GM10847 (cell line): ENCODE measurements around the gene DACT3.

ENCODE experiments used
- POLR2A ChIP-seq: IDR thresholded peaks from 2 replicates; pipeline ENCODE4 v1.6.1; 2011; ENCODE audit not compliant: insufficient read length; ENCODE audit errors: extremely low read depth

Gene DACT3

DNA sequence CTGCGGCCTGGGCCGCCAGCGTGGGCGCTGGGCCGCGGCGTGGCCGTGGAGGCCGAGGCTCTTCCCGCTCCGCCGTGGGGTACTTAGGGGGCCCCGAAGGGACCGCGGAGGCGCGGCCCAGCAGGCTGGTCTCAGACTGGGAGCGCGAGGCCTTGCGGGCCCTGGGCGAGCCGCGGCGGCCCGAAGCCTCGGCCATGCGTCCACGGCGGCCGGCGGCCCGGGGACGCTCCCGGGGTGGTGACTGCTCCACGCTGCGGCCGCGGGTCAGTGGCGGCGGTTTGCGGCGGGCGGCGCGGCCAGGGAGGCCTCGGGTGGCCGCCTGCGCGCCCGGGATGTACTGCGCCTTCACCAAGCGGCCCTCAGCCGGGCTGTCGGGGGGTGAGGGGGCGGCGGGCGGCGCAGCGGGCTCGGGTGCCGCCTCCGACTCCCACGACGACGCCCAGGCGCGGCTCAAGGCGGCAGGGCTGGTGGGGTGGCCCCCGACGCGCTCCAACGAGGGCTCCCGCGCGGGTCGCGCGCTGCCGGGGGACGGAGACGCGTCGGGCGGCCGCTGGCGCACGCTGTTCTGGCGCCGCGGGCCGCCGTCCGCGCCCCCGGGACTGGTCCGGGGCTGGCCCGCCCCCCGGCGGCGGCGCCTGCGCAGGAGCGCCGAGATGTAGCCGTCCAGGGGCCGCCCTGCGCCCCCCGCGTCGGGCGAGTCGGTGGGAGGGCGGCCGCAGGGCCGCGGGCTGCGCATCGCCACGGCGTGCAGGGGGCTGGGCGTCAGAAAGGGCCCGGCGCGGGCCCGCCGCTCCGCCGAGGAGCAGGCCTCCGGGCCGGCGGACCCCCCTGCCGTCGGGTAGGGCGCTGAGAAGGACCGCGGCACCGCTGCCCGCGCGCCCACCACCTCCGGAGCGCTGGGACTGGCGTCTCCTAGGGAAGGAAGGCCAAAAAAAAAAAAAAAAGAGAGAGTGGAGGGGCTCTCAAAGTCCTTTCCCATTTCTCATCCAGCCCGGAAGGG lies 11.7 kb downstream of the DACT3 start:
- no peak for TF ChIP-seq POLR2A

DNA sequence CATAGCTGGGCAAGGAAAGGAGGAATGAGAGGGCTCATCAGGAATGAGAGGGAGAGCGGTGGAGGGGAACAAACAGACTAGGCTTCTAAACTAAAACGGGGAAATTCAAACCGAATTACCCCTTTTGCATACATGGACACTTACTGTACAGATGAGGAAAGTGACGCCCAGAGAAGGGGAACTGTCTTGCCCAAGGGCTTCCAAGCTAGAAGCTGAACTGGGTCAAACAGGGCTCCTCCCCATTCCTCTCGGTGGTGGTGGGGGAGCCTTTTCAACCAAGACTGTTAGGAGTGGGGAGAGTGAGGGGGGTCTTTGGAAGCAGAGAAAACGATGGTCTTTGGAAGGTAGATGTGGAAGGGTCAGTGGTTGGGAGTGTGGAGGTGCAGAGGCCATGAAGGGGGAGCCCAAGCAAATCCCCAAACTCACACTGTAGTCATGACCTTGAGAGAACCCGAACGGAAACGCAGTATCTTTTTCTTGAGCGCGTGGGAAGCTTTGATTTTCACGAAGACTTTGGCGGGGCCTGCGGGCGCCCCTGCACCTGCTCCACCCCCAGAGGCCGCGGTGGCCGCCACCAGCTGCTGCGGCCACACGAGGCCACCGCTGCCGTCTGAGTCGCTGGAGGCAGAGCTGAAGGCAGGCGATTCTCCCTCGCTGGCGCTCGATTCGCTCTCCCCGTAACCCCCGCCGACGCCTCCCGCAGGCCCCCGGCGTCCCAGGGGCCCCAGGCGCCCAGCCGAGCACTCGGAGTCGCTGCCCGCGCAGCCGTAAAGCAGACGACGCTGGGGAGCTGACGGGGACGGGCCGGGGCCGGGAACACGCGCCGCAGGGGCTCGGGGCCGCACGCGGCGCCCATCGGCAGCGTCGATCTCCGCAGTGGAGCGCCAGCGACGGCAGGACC lies 12.7 kb downstream of the DACT3 start:
- TF ChIP-seq POLR2A, result no peak

DNA sequence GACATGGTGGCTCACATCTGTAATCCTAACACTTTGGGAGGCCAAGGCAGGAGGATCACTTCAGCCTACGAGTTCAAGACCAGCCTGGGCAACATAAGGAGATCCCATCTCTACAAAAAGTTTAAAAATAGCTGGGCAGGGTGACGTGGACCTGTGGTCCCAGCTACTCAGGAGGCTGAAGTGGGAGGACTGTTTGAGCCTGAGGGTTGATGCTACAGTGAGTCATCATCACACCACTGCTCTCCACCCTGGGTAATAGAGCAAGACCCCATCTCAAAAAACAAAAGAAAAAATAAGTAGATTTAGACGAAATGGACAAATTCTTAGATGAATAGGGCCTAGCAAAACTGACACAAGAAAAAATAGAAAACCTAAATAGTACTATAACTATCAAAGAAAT lies 14.6 kb downstream of the DACT3 start:
- no peak for TF ChIP-seq POLR2A

- TF ChIP-seq POLR2A, result no peak
These were observed 16.3 kb downstream of the DACT3 start for GRCh38 chr19:46644720-46645119.

- no peak for TF ChIP-seq POLR2A
These were observed 20.3 kb downstream of the DACT3 start for GRCh38 chr19:46640656-46641055.

DNA sequence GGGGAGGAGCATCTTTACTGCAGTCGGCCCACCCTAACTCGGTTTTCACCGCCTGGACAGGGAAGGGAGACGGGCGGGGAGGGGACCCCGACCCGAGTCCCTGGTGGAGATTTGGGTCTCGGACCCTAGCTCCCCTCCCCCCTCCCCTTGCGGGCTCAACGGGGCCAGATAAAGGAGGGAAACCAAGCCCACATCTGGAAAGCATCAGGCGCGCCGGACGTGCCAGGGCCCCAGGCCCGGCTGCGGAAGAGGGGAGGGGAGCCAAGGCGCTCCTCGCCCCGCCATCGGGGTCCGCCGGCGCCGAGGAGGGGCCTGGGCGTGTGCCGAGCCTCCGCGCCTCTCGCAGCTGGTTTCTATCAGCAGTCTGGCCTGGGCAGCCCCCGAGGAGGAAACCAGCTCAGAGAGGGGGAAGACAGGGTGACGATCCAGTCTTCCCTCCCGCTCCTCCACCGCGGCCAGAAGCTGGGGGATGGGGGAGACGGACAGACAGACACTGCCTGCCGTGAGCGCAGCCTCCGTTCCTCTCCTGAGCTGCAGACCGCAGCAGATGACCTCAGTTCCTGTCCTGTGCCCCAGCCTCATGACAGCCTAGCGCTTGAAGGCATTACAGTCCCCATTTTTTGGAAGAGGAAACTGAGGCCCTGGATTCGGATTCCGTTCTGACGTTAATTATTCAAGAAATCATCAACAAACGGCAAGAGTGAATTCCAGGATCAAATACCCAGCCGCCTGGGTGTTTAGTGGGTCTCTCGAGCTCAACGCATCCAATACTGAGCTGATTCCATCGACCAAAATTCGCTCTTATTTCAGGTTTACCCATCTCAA lies 21.4 kb downstream of the DACT3 start:
- no peak for TF ChIP-seq POLR2A

GRCh38 chr19:46637224-46637623 lies 23.8 kb downstream of the DACT3 start:
- no peak for TF ChIP-seq POLR2A

DNA sequence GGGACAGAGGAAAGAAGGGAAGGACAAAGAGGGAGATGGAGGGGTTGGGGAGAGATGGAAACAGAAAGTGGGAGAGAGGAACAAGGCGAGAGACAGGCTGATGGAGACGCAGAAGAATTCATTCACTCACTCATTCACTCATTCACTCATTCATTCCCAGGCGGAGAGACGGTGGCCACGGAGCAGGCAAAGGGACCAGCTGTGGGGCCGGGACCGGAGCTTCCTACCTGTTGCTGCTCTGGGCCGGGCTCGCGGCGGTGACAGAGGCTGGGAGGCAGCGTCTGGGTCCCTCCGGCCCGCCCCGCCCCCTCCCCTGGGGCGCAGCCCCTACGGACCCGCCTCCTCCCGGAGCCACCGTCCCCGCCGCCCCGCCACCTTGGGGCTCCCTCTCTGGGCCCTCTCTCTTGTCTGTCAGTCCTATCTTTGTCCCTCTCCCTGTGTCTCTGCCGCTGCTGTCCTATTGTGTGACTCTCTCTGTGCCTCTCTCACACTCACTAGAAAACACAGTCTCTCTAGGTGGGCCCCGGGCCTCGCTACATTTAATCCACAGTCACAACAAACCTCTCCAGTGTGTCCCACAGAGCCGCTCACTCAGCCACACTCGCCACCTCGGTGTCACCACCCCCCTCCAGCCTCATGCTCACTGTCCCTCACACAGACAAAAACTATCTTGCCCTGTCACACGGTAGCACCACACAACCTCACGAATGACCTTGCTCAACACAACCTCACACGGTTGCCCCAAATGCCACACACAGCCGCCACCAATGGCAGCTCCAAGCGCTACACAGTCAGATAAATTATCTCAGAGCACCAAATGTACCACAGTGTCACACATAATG lies 24.8 kb downstream of the DACT3 start, which contains the start of gene GNG8:
GNG8 (minus strand) TSS at position 283 of the 842 bp plus-strand sequence. CDS start 1,520 bp downstream, outside the sequence.
- TF ChIP-seq POLR2A, result no peak

DNA sequence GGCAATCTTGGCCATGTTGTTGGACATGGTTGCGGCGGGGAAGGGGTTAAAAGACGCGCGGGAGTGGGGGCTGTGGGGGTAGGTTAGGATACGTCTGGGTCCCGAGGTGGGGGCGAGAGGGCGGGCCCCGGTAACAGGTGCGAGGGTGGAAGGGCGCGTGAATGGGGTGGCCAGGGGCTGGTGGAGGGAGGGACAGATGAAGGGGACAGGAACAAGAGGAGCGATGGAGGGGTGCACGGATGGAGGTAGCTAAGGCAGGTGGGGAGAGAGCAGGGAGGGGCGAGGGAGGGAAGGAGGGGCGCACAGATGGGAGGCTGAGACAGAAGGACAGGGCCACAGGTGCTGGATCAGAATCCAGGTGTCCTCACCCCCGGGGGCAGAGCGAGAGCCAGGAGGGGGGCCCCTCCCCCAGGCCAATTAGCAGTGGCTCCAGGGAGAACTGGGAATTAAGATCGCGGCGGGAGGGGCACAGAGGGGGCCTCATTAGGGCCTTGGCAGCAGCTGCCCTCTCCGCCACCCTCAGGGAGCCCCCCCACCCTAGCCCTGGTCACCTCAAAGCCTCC lies 26.2 kb downstream of the DACT3 start:
- TF ChIP-seq POLR2A, result no peak

GRCh38 chr19:46634045-46634655 lies 26.8 kb downstream of the DACT3 start:
- no peak for TF ChIP-seq POLR2A

DNA sequence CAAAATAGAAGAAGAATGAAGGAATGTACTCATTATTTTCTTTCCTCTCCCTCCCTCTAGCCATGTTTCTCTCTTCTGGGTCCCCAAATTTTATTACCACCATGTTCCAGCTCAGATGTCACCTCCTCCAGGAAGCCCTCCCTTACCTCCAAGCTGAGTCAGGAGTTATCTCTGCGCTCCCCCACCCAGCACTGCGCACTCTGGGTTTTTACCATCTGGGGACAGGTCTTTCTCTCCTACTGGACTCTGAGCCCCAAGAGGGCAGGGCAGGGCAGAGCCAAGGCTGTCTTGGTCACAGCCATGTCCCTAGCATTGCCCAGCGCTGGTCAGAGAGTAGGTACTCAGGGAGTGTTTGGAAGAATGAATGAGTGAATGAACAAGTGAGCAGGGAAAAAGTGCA lies 27.9 kb downstream of the DACT3 start:
- TF ChIP-seq POLR2A, result no peak

GRCh38 chr19:46631481-46631880 lies 29.5 kb downstream of the DACT3 start:
- no peak for TF ChIP-seq POLR2A

- no peak for TF ChIP-seq POLR2A
These were observed 30.3 kb downstream of the DACT3 start for GRCh38 chr19:46630586-46631205.

DNA sequence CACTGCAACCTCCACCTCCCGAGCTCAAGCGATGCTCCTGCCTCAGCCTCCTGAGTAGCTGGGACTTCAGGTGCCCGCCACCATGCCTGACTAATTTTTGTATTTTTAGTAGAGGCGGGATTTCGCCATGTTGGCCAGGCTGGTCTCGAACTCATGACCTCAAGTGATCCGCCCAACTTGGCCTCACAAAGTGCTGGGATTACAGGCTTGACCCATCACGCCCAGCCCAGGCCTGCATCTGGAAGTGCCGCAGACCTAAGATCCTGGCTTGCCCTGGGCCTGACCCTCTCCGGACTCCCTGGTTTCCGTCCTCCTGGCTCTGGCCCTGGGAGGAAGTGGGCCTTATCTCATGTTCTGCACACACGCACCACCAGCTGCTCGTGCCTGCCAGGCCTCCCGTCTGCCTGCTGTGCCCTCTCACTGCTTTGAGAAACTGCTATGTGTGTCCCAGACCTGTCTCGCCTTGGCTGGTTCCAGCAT lies 31.4 kb downstream of the DACT3 start:
- TF ChIP-seq POLR2A, result no peak
